DMS153 (cell line): Measurements from ENCODE around the gene ZMYND8.
"Not testable (repeated sequence)": the region's sequence is repeated elsewhere in the genome, so short reads cannot be mapped to it uniquely, and the experiment has no call there.

ENCODE experiments used
- DNase-seq: peaks from one replicate; lab custom pipeline; 2025; lab: John Stamatoyannopoulos, UW

The ZMYND8 gene

GRCh38 chr20:47310729-47311128, 45.8 kb downstream of the ZMYND8 start:
- DNase-seq, result no peak

GRCh38 chr20:47309806-47310426, 46.6 kb downstream of the ZMYND8 start:
- no peak for DNase-seq

- no peak for DNase-seq
These were observed 47.1 kb downstream of the ZMYND8 start for GRCh38 chr20:47309394-47309793.

DNA sequence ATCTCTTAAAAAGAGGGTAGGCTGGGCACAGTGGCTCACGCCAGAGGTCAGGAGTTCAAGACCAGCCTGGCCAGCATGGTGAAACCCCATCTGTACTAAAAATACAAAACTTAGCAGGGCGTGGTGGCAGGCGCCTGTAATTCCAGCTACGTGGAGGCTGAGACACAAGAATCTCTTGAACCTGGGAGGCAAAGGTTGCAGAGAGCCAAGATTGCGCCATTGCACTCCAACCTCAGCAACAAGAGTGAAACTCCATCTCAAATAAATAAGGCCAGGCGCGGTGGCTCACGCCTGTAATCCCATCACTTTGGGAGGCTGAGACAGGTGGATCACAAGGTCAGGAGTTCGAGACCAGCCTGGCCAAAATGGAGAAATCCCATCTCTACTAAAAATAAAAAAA, 48.9 kb downstream of the ZMYND8 start:
- not testable (repeated sequence) for DNase-seq

DNA sequence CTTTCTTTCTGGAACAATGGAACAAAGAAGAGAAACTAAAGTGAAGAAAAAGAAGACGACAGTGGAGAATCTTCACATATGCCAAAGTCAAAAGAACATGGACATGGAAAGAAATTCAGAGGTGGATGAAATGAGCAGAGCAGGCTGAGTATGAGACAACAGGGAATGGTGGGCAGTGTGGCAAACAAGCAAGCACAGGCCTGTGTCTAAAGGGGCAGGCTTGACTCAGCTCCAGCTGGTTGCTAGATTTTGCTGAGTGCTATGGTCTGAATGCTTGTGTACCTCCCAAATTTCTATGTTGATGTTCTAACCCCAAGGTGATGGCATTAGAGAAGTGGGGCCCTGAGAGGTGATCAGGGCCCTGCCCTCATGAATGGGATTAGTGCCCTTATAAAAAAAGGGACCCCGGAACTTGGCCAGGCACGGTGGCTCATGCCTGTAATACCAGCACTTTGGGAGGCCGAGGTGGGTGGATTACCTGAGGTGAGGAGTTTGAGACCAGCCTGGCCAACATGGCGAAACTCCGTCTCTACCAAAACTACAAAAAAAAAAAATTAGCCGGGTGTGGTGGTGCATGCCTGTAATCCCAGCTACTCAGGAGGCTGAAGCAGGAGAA, 49.6 kb downstream of the ZMYND8 start:
- DNase-seq, result no peak

- no peak for DNase-seq
These were observed 50.4 kb downstream of the ZMYND8 start for GRCh38 chr20:47306095-47306494.

DNA sequence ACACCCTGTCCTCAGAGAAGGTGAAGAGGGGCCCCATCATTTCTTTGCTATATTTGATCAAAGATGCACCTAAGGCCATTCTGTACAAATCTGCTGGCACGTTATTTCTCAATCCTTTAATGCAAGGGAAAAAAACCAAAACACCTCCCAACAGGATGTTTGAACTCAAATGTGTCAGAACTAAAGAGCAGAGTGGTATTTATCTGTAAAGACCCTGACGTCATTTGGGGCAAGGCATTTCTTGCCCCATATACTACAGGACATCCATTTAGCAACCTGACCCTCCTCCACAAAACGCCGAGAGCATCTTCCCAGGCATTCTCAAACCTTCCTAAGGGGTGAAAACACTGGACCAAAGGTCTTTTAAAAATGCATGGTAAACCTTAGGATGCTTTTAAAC, 50.8 kb downstream of the ZMYND8 start:
- DNase-seq, result no peak

DNA sequence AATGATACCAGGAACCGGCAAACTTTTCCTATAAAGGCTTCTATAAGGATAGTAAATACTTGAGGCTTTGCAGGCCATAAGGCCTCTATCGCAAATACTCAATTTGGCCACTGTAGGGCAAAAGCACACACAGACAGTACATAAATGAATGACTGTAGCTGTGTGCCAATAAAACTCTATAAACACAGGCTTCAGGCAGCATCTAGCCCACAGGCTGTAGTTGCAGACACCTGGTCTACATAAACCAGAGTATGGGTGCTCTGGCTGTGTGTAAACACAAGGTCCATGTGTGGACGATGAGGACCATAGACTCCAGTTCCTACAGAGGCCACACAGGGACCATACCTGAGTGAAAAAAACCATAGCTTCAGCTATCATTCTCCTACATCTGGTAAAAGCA, 52.2 kb downstream of the ZMYND8 start:
- DNase-seq, result peak; percentile 83

DNA sequence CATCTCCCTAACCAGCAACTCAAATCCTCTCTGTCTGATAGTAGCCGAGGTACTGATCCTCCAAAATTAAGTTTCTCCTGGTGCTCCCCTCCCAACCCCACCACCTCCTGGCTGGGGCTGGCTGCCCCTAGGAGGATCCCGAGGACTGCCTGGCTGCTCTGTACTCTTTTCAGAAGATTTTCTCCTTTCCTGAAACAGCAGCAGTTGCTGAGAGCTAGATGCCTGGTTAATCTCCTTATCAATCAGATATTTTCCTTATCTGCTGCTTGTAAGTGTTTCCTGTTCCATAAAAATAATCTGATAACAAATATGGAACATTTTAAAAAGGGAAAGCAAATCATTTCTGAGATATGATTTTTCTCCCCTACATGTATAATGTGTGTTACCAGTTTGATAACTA, 52.8 kb downstream of the ZMYND8 start:
- no peak for DNase-seq

DNA sequence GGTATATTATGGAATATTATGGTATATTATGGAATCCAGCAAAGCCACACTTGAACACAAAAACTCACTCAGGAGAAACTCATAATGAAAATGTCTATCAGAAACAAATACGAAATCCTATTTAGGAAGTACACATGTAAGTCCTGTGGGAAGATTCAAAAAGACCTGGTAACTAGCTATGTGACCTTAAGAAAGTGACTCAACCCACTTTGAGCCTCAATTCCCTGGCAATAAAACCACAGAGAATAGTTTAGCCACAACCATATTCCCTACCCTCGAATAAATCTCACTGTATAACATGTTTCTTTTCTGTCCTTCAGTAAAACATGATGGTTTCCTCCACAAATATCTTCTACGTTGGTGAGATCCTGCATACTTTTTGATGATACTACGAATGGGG, 56.4 kb downstream of the ZMYND8 start:
- no peak for DNase-seq

DNA sequence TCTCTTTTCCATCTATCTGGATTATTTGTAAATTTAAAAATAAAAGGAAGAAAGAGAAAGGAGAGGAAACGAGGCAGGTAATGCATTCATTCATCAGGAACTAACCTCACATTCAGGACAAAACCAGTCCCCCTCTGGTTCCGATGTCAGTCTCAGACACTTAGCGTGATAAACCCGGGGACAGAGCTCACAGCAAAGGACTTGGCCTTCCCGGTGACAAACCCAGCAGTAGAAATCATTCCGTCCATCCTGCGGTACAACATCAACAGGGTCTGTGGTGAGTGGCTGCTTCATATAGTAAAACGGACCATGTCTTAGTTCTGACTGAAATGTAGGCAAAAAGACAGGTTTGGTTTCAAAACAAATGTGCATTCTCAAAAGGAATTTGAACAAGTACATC, 57.9 kb downstream of the ZMYND8 start:
- DNase-seq, result no peak

- DNase-seq, result no peak
These were observed 58.8 kb downstream of the ZMYND8 start for GRCh38 chr20:47297746-47298145.

DNA sequence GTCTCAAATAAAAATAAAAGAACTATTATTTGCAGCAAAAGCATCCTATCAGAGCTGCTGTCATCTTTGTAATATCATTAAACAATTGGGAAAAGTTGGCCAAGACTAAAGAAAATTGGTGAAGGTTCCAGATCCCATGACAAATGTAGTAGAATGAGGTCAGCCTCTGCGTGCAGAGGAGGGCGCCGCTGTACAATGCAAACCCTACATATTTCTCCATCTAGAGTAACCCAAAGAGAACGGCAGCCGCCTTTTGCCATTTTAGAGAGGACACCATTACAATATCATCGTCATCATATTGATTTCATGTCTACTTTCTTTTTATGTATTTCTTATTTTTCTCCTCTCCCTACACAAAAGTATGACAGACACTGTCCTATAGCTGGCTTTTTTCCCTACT, 59.5 kb downstream of the ZMYND8 start:
- no peak for DNase-seq

- no peak for DNase-seq
These were observed 60.5 kb downstream of the ZMYND8 start for GRCh38 chr20:47295921-47296426.

DNA sequence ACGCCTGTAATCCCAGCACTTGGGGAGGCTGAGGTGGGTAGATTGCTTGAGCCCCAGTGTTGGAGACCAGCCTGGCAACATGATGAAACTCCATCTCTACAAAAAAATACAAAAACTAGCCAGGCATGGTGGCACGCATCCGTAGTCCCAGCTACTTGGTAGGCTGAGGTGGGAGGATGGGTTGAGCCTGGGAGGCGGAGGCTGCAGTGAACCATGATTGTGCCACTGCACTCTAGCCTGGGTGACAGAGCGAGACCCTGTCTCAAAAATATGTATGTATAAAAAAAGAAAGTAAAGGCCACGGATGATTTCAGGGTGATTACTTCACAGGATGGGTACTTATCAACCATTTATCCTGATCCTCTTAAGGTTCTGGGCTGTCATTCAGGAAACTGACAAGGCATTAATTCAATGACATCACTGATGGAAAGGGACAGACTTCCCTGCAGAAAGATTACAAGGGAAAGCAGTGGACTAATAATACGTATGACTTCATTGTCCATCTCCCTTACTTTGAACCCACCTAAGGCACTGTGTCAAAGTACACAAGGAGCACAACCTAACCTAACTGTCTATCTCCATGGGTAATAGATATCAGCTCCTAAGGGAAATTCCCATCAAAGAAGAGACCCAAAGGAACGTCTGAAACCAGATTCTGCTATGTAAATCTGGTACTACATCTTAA, 61.2 kb downstream of the ZMYND8 start:
- DNase-seq, result no peak

- no peak for DNase-seq
These were observed 62.9 kb downstream of the ZMYND8 start for GRCh38 chr20:47293631-47294030.

DNA sequence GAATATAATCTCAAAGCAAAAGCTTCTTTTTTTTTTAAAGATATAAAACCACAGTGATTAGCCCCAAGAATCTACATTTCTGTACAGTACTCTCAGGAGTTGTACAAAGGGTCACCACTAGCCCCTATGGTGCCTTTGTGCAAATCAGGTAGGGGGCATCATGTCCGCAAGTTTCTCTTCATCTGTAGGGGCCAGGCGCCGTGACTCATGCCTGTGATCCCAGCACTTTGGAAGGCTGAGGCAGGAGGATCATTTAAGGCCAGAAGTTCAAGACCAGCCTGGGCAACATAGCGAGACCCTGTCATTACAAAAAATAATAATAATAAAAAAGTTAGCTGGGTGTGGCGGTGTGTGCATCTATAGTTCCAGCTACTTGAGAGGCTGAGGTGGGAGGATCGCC, 63.9 kb downstream of the ZMYND8 start:
- no peak for DNase-seq

- DNase-seq, result no peak
These were observed 65.7 kb downstream of the ZMYND8 start for GRCh38 chr20:47290666-47291430.

GRCh38 chr20:47290008-47290407, 66.5 kb downstream of the ZMYND8 start:
- DNase-seq, result no peak

GRCh38 chr20:47289096-47289495, 67.4 kb downstream of the ZMYND8 start:
- DNase-seq, result no peak

- not testable (repeated sequence) for DNase-seq
These were observed 68.0 kb downstream of the ZMYND8 start for GRCh38 chr20:47288530-47288929.

GRCh38 chr20:47287609-47288144, 68.8 kb downstream of the ZMYND8 start:
- no peak for DNase-seq
